Liver (tissue), 9 donors: ENCODE measurements around the gene RPL29. TPM values are rescaled to one million over a fixed set of nuclear protein-coding genes. Genes with fewer than 3 reads are reported as not detected.

ENCODE experiments used
- DNase-seq: peaks from one replicate; pipeline ENCODE4 v3.0.0-alpha.2; 2017; ENCODE audit warnings: low spot score
- H3K27ac ChIP-seq, 2 donors: one replicate each; pipeline ENCODE4 v1.7.0; 2013; ENCODE audit warnings: inconsistent platforms in 2 of 2, low read length in 2 of 2, control low read depth in 1 of 2, low read depth in 1 of 2, mild to moderate bottlenecking in 1 of 2
- H3K27me3 ChIP-seq, 4 donors: one replicate each; pipeline versions ENCODE4 v1.6.1 to v1.7.0; 2013; ENCODE audit warnings: low read length in 3 of 4, inconsistent platforms in 1 of 4, mild to moderate bottlenecking in 1 of 4, moderate library complexity in 1 of 4; ENCODE audit not compliant: control insufficient read depth in 4 of 4, insufficient read depth in 4 of 4
- H3K36me3 ChIP-seq, 4 donors: one replicate each; pipeline versions ENCODE4 v1.6.1 to v1.7.0; 2013; ENCODE audit warnings: low read length in 3 of 4, mild to moderate bottlenecking in 3 of 4, low read depth in 1 of 4, moderate library complexity in 1 of 4; ENCODE audit not compliant: control insufficient read depth in 4 of 4, insufficient read depth in 3 of 4
- H3K4me1 ChIP-seq, 4 donors: one replicate each; pipeline versions ENCODE4 v1.6.1 to v1.7.0; 2013; ENCODE audit warnings: low read length in 3 of 4, mild to moderate bottlenecking in 3 of 4, moderate library complexity in 1 of 4; ENCODE audit not compliant: control insufficient read depth in 4 of 4, insufficient read depth in 4 of 4
- H3K4me3 ChIP-seq, 3 donors: one replicate each; pipeline versions ENCODE4 v1.6.1 to v1.7.0; 2013; ENCODE audit warnings: low read length in 3 of 3, control low read depth in 1 of 3, low read depth in 1 of 3, mild to moderate bottlenecking in 1 of 3
- H3K9ac ChIP-seq, 2 donors: one replicate each; pipeline ENCODE4 v1.7.0; 2013; ENCODE audit warnings: low read length in 2 of 2, mild to moderate bottlenecking in 2 of 2, moderate library complexity in 2 of 2, control low read depth in 1 of 2, low read depth in 1 of 2
- H3K9me3 ChIP-seq, 4 donors: one replicate each; pipeline versions ENCODE4 v1.6.1 to v1.7.0; 2013; ENCODE audit warnings: low read length in 3 of 4; ENCODE audit not compliant: control insufficient read depth in 4 of 4
- EGR1 ChIP-seq, 2 donors: IDR thresholded peaks; 2 replicates each; pipeline ENCODE4 v1.6.1; 2016 to 2018; ENCODE audit warnings: antibody characterized with exemption in 2 of 2, low read depth in 2 of 2
- FOXA1 ChIP-seq: IDR thresholded peaks from 2 replicates; pipeline ENCODE4 v1.6.1; 2016; ENCODE audit warnings: antibody characterized with exemption
- FOXA2 ChIP-seq: IDR thresholded peaks from 2 replicates; pipeline ENCODE4 v1.6.1; 2016; ENCODE audit warnings: antibody characterized with exemption
- GABPA ChIP-seq, 2 donors: IDR thresholded peaks in 1 of 2; conservative IDR thresholded peaks in 1 of 2; 2 replicates each; pipeline ENCODE4 v1.6.1; 2016; ENCODE audit warnings: antibody characterized with exemption in 2 of 2, mild to moderate bottlenecking in 1 of 2, moderate library complexity in 1 of 2
- HNF4A ChIP-seq, 2 donors: conservative IDR thresholded peaks; 2 replicates each; pipeline ENCODE4 v1.6.1; 2016; ENCODE audit warnings: antibody characterized with exemption in 2 of 2, mild to moderate bottlenecking in 2 of 2
- HNF4G ChIP-seq: IDR thresholded peaks from 2 replicates; pipeline ENCODE4 v1.6.1; 2016; ENCODE audit warnings: antibody characterized with exemption
- JUND ChIP-seq, 2 donors: IDR thresholded peaks; 2 replicates each; pipeline ENCODE4 v1.6.1; 2016; ENCODE audit warnings: antibody characterized with exemption in 2 of 2
- NR2F2 ChIP-seq: IDR thresholded peaks from 2 replicates; pipeline ENCODE4 v1.6.1; 2016; ENCODE audit warnings: antibody characterized with exemption
- RAD21 ChIP-seq, 2 donors: IDR thresholded peaks; 2 replicates each; pipeline ENCODE4 v1.6.1; 2016; ENCODE audit warnings: antibody characterized with exemption in 2 of 2, mild to moderate bottlenecking in 2 of 2
- RXRA ChIP-seq, 2 donors: IDR thresholded peaks; 2 replicates each; pipeline ENCODE4 v1.6.1; 2017 to 2018; ENCODE audit warnings: antibody characterized with exemption in 2 of 2, mild to moderate bottlenecking in 1 of 2
- SP1 ChIP-seq: IDR thresholded peaks from 2 replicates; pipeline ENCODE4 v1.6.1; 2018; ENCODE audit warnings: antibody characterized with exemption, mild to moderate bottlenecking
- TAF1 ChIP-seq: conservative IDR thresholded peaks from 2 replicates; pipeline ENCODE4 v1.6.1; 2016; ENCODE audit warnings: antibody characterized with exemption, mild to moderate bottlenecking
- YY1 ChIP-seq: IDR thresholded peaks from 2 replicates; pipeline ENCODE4 v1.6.1; 2016; ENCODE audit warnings: antibody characterized with exemption, mild to moderate bottlenecking
- WGBS: extraction: QIAGEN DNeasy Blood & Tissue Kit; methylation state at CpG from one replicate; pipeline ENCODE4 v1.1.7; 2013; 5-methylcytosine and 5-hydroxymethylcytosine counted together
- polyA plus RNA-seq, 2 donors: library from polyadenylated mRNA; stranded (reverse) in 1 of 2; unstranded in 1 of 2; fragments of 200-250 nt in 1 of 2; fragments of >200 nt in 1 of 2; fragmentation: Nextera tagmentation in 1 of 2; extraction: Ambion mirVana in 1 of 2; gene quantifications; one replicate each; pipeline versions ENCODE4 v1.2.1 to v1.2.3, GENCODE V29; 2013 to 2015
- total RNA-seq, 2 donors: library from RNA; depleted of rRNA; stranded (reverse); fragments of >200 nt; gene quantifications; one replicate each; pipeline ENCODE4 v1.2.3, GENCODE V29; 2014
- TF ChIP-seq, protein P1 (sequence below): IDR thresholded peaks from 2 replicates; pipeline ENCODE4 v1.6.1; 2016; ENCODE audit warnings: antibody characterized with exemption
- TF ChIP-seq, protein P2 (sequence below): IDR thresholded peaks from 2 replicates; pipeline ENCODE4 v1.6.1; 2016; ENCODE audit warnings: antibody characterized with exemption
- TF ChIP-seq, protein P3 (sequence below): fragments of 150-350 bp; IDR thresholded peaks from 2 replicates; pipeline ENCODE4 v1.5.1; 2017; ENCODE audit warnings: improper control_type of control experiment, low read depth, low read length; ENCODE audit not compliant: missing input control
- TF ChIP-seq, protein P4 (sequence below): IDR thresholded peaks from 2 replicates; pipeline ENCODE4 v1.6.1; 2016; ENCODE audit warnings: antibody characterized with exemption, mild to moderate bottlenecking
- donor health status: healthy.
- donor health status: healthy.
- donor health status: healthy.
- donor health status: healthy.
- donor health status: healthy.

RPL29 gene
- total and polyA plus RNA-seq, 4 donors: 292 to 789 (median 388) TPM

DNA sequence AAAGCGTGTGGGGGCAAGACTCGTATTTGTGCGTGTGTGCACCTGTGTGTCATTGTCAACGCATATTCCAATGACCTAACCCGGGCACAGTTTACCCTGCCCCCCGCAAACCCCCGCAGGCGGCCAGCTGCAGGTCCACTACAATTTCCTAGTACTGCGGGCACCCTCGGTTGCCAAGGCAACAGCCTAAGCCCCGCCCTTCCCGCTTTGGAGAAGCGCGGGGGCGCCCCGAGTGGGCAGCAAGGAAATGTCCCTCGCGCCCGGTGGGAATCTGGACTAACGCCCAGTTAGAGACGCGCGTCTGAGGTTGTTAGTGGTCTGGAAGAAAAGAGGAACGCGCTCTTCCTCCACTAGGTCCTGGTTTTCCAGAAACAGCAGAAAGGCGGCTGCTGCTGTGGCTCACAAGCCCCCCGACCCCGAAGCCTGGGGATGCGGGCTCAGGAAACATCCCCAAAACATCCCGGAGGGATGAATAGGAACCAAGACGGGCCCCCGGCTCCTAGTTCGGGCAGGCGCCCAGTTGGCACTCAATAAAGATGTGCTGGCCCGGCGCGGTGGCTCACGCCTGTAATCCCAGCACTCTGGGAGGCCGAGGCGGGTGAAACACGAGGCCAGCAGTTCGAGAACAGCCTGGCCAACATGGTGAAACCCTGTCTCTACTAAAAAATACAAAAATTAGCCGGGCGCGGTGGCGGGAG is 19.7 kb downstream of the RPL29 start:
- DNase-seq: peak; percentile 68
- H3K9me3 ChIP-seq: no peaks in the 10 kb centered on the region
- H3K36me3 ChIP-seq: no peaks in the 10 kb centered on the region
- peak overlapping the region; percentile 94 to 97 for H3K27ac ChIP-seq
- no peaks in the 10 kb centered on the region for H3K27me3 ChIP-seq
- no peak overlapping the region for H3K9ac ChIP-seq
- TF ChIP-seq, protein P1, sequence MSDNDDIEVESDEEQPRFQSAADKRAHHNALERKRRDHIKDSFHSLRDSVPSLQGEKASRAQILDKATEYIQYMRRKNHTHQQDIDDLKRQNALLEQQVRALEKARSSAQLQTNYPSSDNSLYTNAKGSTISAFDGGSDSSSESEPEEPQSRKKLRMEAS: no peak
- TF ChIP-seq EGR1 (IDR thresholded peaks at IDR 0.05; ENCODE audit: low read depth in 2 of 2): no peak
- TF ChIP-seq JUND (IDR thresholded peaks at IDR 0.05): no peak
- TF ChIP-seq YY1: no peak
- TF ChIP-seq HNF4A (conservative IDR thresholded peaks at IDR 0.05): no peak
- TF ChIP-seq, protein P2, sequence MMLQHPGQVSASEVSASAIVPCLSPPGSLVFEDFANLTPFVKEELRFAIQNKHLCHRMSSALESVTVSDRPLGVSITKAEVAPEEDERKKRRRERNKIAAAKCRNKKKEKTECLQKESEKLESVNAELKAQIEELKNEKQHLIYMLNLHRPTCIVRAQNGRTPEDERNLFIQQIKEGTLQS: no peak
- TF ChIP-seq RAD21 (IDR thresholded peaks at IDR 0.05): no peak
- TF ChIP-seq RXRA (IDR thresholded peaks at IDR 0.05): no peak
- no peak for TF ChIP-seq SP1
- TF ChIP-seq, protein P3, sequence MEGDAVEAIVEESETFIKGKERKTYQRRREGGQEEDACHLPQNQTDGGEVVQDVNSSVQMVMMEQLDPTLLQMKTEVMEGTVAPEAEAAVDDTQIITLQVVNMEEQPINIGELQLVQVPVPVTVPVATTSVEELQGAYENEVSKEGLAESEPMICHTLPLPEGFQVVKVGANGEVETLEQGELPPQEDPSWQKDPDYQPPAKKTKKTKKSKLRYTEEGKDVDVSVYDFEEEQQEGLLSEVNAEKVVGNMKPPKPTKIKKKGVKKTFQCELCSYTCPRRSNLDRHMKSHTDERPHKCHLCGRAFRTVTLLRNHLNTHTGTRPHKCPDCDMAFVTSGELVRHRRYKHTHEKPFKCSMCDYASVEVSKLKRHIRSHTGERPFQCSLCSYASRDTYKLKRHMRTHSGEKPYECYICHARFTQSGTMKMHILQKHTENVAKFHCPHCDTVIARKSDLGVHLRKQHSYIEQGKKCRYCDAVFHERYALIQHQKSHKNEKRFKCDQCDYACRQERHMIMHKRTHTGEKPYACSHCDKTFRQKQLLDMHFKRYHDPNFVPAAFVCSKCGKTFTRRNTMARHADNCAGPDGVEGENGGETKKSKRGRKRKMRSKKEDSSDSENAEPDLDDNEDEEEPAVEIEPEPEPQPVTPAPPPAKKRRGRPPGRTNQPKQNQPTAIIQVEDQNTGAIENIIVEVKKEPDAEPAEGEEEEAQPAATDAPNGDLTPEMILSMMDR: no peak
- TF ChIP-seq HNF4G: no peak
- no peak for TF ChIP-seq GABPA (IDR thresholded peaks at IDR 0.05 in 1 of 2, conservative IDR thresholded peaks at IDR 0.05 in 1 of 2)
- TF ChIP-seq FOXA2: no peak
- H3K4me1 ChIP-seq: peaks cover 12 to 42% (median 31%) of the 10 kb centered on the region in 4 donors
- H3K4me3 ChIP-seq: peak overlapping the region; percentile 60 to 79 (median 64)
- WGBS: 39% methylated on average over 46 of the region's 46 CpGs

DNA sequence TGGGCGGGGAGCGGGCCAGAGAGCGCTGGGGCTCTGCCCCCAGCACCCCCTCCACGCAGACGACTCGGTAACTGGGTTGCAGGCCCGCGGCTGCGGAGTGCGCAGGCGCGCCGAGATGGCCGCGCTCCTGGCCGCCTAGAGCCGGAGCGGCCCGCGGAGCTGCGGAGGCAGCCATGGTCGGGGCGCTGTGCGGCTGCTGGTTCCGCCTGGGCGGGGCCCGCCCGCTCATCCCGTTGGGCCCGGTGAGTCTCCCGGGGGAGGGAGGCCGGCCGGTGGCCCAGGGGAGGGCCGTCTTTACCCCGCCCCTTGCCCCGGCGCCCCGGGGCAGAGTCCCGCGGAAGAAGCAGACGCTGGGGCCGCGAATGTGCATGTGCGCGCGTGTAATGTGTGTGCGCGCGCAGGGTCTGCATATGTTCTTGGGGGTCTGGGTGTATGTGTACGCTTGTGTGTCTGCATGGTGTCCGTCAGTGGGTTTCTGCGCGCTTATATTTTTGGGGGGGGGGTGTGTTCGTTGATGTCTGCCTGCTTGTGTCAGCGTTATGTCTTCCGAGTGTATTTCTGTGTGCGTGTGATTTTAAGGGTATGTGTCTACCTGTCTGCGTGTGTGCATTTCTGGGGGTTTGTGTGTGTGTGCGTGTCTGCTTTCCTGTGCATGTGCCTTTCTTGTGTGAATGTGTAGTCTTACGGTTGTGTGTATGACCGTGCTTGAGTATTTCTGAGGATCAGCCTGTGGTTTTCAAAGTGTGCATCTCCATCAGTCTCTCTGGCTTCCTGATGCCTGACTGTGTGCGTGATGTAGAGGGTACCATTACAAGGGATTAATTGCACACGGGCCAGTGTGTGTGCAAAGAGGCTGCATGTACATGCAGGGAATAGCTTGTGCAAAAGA is 20.5 kb downstream of the RPL29 start, which contains the start of gene ABHD14A:
ABHD14A (plus strand) TSS at position 102 of the 889 bp plus-strand sequence; CDS start at position 174, 72 bp downstream.
- H3K27ac ChIP-seq: peak within 1 kb of the TSS; percentile 94 to 97
- H3K9ac ChIP-seq: peak within 1 kb of the TSS; percentile 92 to 95
- WGBS: under 1% methylated on average over 63 of the region's 63 CpGs
- H3K36me3 ChIP-seq: no peaks in the 10 kb centered on the region
- TF ChIP-seq, protein P3: no peak
- TF ChIP-seq TAF1 (no peak), HNF4G (peak; percentile 86), NR2F2 (no peak), RAD21 (IDR thresholded peaks at IDR 0.05) (no peak), GABPA (IDR thresholded peaks at IDR 0.05 in 1 of 2, conservative IDR thresholded peaks at IDR 0.05 in 1 of 2) (peak in 1 of 2 donors; percentile 37), EGR1 (IDR thresholded peaks at IDR 0.05; ENCODE audit: low read depth in 2 of 2) (peak in 1 of 2 donors; percentile 17), RXRA (IDR thresholded peaks at IDR 0.05) (peak in 1 of 2 donors; percentile 31), JUND (IDR thresholded peaks at IDR 0.05) (no peak), SP1 (peak; percentile 63), FOXA1 (no peak), HNF4A (conservative IDR thresholded peaks at IDR 0.05) (peak; percentile 92 to 93), FOXA2 (no peak)
- TF ChIP-seq, protein P4, sequence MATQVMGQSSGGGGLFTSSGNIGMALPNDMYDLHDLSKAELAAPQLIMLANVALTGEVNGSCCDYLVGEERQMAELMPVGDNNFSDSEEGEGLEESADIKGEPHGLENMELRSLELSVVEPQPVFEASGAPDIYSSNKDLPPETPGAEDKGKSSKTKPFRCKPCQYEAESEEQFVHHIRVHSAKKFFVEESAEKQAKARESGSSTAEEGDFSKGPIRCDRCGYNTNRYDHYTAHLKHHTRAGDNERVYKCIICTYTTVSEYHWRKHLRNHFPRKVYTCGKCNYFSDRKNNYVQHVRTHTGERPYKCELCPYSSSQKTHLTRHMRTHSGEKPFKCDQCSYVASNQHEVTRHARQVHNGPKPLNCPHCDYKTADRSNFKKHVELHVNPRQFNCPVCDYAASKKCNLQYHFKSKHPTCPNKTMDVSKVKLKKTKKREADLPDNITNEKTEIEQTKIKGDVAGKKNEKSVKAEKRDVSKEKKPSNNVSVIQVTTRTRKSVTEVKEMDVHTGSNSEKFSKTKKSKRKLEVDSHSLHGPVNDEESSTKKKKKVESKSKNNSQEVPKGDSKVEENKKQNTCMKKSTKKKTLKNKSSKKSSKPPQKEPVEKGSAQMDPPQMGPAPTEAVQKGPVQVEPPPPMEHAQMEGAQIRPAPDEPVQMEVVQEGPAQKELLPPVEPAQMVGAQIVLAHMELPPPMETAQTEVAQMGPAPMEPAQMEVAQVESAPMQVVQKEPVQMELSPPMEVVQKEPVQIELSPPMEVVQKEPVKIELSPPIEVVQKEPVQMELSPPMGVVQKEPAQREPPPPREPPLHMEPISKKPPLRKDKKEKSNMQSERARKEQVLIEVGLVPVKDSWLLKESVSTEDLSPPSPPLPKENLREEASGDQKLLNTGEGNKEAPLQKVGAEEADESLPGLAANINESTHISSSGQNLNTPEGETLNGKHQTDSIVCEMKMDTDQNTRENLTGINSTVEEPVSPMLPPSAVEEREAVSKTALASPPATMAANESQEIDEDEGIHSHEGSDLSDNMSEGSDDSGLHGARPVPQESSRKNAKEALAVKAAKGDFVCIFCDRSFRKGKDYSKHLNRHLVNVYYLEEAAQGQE: peak; percentile 18
- TF ChIP-seq, protein P2: no peak
- H3K4me3 ChIP-seq: peak within 1 kb of the TSS; percentile 64 to 79 (median 76)
- H3K4me1 ChIP-seq: peaks cover 11 to 49% (median 37%) of the 10 kb centered on the region in 4 donors
- DNase-seq: peak; percentile 71
- no peaks in the 10 kb centered on the region for H3K9me3 ChIP-seq
- H3K27me3 ChIP-seq: no peaks in the 10 kb centered on the region
